Inflammatory macrophage treated with lipopolysaccharide for 4 hours (primary cell): ENCODE measurements around the gene RNF207.

Experiments used
- DNase-seq: peaks from one replicate; pipeline ENCODE4 v3.0.0-alpha.2; 2020

Gene RNF207

GRCh38 chr1:6269720-6270400 lies 63.9 kb downstream of the RNF207 start:
- no peak for DNase-seq

- DNase-seq: no peak
These were observed 64.5 kb downstream of the RNF207 start for GRCh38 chr1:6270401-6270800.
